T-helper 2 cell treated with Interferon-gamma antibody and Interleukin-4, amounts not matched to agents 5 μg/mL and 100 μg/mL, for 36 hours (primary cell): ENCODE results near the gene CNTN4.
"Not testable (repeated sequence)": the region's sequence is repeated elsewhere in the genome, so short reads cannot be mapped to it uniquely, and the experiment has no call there.

ENCODE experiments used
- DNase-seq: peaks from one replicate; pipeline ENCODE4 v3.0.0; 2021; ENCODE audit warnings: low spot score
- H3K27ac Mint-ChIP-seq: one replicate; pipeline ENCODE4 v1.8.0; 2021; ENCODE audit warnings: mild to moderate bottlenecking, mixed read lengths
- H3K27me3 Mint-ChIP-seq: one replicate; pipeline ENCODE4 v1.8.0; 2021; ENCODE audit warnings: low read depth, mixed read lengths
- H3K36me3 Mint-ChIP-seq: one replicate; pipeline ENCODE4 v1.8.0; 2021; ENCODE audit warnings: low read depth, mixed read lengths
- H3K4me1 Mint-ChIP-seq: one replicate; pipeline ENCODE4 v1.8.0; 2021; ENCODE audit warnings: low read depth, mixed read lengths
- H3K4me3 Mint-ChIP-seq: one replicate; pipeline ENCODE4 v1.8.0; 2022; ENCODE audit warnings: mild to moderate bottlenecking, moderate library complexity, mixed read lengths
- H3K9me3 Mint-ChIP-seq: one replicate; pipeline ENCODE4 v1.8.0; 2021; ENCODE audit warnings: mixed read lengths

The CNTN4 gene

DNA sequence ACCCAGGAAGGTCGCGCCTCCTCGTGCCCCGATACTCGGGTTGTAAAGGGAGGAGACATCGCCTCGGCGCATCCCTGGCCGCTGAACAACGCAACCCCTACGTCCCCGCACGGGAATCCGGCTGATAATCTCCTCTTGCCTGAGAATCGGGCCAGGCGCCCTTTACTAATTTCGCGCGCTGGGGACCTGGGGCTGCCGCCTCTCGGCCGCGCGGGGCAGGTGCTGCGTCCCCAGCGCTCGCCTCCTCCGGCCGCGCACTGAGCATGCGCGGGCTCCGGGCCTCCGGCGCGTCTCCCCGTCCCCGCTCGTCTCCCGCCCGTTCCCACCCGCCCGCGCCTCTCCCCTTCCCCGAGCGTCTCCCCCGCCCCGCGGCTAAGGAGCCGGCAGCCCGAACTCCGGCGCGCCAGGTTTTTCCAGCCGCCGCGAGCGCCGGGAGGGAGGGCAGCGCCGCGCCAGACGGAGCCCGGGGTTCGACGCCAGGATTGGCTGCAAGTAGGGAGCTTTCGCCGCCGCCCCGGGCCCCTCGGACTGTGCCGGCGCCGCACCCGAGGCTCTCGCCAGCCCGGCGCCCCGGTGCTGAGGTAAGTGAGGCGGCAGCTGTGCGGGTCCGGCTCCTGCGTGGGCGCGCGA, at the start of gene CNTN4:
Gene CNTN4, plus strand, starts transcription at position 469 of the 630 bp plus-strand sequence.
- no peaks in the 10 kb centered on the region for H3K4me1 Mint-ChIP-seq
- H3K9me3 Mint-ChIP-seq: no peaks in the 10 kb centered on the region
- H3K36me3 Mint-ChIP-seq: no peaks in the 10 kb centered on the region
- peak; percentile 5 for DNase-seq
- H3K4me3 Mint-ChIP-seq: peak within 1 kb of the TSS; percentile 28
- H3K27me3 Mint-ChIP-seq: peaks cover 41% of the 10 kb centered on the region
- no peak within 1 kb of the TSS for H3K27ac Mint-ChIP-seq

GRCh38 chr3:2061360-2061759, 37.3 kb upstream of the CNTN4 start:
- no peak for DNase-seq
- Mint-ChIP-seq H3K27me3 (no peaks in the 10 kb centered on the region), H3K27ac (no peak overlapping the region), H3K4me1 (no peaks in the 10 kb centered on the region), H3K9me3 (peaks cover 4% of the 10 kb centered on the region), H3K4me3 (no peak overlapping the region), H3K36me3 (no peaks in the 10 kb centered on the region)

- no peaks in the 10 kb centered on the region for H3K9me3 Mint-ChIP-seq
- no peak for DNase-seq
- H3K27me3 Mint-ChIP-seq: no peaks in the 10 kb centered on the region
- no peaks in the 10 kb centered on the region for H3K4me1 Mint-ChIP-seq
- no peak overlapping the region for H3K27ac Mint-ChIP-seq
- H3K4me3 Mint-ChIP-seq: no peak overlapping the region
- H3K36me3 Mint-ChIP-seq: no peaks in the 10 kb centered on the region
Observed at GRCh38 chr3:2071531-2071930, 27.1 kb upstream of the CNTN4 start.

GRCh38 chr3:2078821-2079220, 19.8 kb upstream of the CNTN4 start:
- H3K36me3 Mint-ChIP-seq: no peaks in the 10 kb centered on the region
- no peaks in the 10 kb centered on the region for H3K27me3 Mint-ChIP-seq
- H3K27ac Mint-ChIP-seq: no peak overlapping the region
- no peak for DNase-seq
- no peaks in the 10 kb centered on the region for H3K4me1 Mint-ChIP-seq
- H3K4me3 Mint-ChIP-seq: no peak overlapping the region
- peaks cover 10% of the 10 kb centered on the region for H3K9me3 Mint-ChIP-seq

DNA sequence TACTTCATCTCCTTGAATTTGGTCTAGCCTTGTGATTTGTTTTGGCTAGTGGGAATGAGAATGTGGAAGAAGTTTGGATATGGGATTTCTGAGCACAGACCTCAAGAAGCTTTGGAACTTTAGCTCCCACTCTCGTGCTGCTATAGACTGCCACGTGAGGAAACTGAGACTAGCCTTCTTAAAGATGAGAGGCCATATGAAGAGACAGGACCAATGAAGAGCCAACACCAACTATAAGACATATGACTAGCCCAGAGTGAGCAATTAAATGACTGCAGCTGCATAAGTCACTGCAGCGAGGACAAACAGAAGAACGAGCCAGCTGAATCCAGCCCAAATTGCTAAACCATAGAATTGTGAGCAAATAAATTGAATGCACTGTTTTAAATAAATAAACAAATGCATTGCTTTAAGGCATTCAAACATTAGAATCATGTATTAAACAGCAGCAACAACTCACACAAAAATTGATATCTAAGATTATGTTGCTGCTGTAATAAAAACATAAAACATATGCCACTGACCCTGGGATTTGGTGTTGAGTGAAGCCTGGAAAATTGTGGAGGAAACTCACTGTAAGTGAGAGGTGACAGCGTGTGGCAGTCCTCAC, 15.7 kb upstream of the CNTN4 start:
- Mint-ChIP-seq H3K4me3 (no peak overlapping the region), H3K36me3 (no peaks in the 10 kb centered on the region), H3K4me1 (no peaks in the 10 kb centered on the region), H3K27me3 (no peaks in the 10 kb centered on the region), H3K9me3 (peaks cover 16% of the 10 kb centered on the region), H3K27ac (no peak overlapping the region)
- DNase-seq: no peak

DNA sequence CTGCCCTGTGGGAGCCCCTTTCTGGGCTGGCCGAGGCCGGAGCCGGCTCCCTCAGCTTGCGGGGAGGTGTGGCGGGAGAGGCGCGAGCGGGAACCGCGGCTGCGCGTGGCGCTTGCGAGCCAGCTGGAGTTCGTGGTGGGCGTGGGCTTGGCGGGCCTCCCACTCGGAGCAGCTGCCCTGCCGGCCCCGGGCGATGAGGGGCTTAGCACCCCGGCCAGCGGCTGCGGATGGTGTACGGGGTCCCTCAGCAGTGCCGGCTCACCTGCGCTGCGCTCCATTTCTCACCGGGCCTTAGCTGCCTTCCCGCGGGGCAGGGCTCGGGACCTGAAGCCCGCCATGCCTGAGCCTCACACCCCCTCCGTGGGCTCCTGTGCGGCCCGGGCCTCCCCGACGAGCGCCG, 15.1 kb upstream of the CNTN4 start:
- H3K9me3 Mint-ChIP-seq: peaks cover 16% of the 10 kb centered on the region
- H3K4me1 Mint-ChIP-seq, H3K4me3 Mint-ChIP-seq, H3K36me3 Mint-ChIP-seq, H3K27me3 Mint-ChIP-seq, H3K27ac Mint-ChIP-seq, DNase-seq: not testable (repeated sequence)

DNA sequence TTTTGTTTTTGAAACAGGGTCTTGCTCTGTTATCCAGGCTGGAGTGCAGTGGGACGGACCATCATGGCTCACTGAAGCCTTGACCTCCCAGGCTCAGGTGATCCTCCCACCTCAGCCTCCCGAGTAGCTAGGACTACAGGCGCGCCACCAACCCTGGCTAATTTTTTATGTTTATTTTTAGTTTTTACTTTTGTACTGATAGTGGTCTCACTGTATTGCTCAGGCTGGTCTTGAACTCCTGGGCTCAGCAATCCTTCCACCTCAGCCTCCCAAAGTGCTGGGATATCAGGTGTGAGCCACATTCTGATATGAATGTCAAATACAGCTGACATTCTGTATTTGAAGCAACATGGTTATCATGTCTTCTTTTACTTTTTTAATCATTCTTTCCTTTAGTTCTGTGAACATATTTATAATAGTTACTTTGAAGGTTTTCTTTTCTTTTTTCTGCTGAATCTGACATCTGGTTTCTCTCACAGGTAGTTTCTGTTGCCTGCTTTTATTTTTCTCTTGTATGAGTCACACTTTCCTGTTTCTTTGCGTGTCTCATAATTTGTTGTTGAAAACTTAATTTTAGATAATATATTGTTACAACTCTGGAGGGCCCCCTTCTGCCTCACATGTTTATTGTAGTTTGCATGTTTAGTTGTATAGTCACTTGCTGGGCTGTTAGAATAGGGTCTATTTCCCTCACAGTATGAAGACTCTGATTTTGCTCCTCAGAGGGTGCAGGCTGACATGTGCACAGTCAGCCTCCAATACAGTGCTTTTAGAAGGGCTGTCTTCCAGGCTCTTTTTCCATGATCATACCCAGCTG, 8.4 kb upstream of the CNTN4 start:
- no peaks in the 10 kb centered on the region for H3K27me3 Mint-ChIP-seq

GRCh38 chr3:2092758-2093157, 5.9 kb upstream of the CNTN4 start:
- no peak for DNase-seq
- Mint-ChIP-seq H3K36me3 (no peaks in the 10 kb centered on the region), H3K4me3 (no peak overlapping the region), H3K27me3 (peaks cover 16% of the 10 kb centered on the region), H3K4me1 (no peaks in the 10 kb centered on the region), H3K9me3 (no peaks in the 10 kb centered on the region), H3K27ac (no peak overlapping the region)

More for the DNA sequence above, 8.4 kb upstream of the CNTN4 start:
- H3K27ac Mint-ChIP-seq: no peak overlapping the region
- no peak for DNase-seq
- no peaks in the 10 kb centered on the region for H3K36me3 Mint-ChIP-seq
- H3K4me3 Mint-ChIP-seq: no peak overlapping the region
- no peaks in the 10 kb centered on the region for H3K9me3 Mint-ChIP-seq
- no peaks in the 10 kb centered on the region for H3K4me1 Mint-ChIP-seq

DNA sequence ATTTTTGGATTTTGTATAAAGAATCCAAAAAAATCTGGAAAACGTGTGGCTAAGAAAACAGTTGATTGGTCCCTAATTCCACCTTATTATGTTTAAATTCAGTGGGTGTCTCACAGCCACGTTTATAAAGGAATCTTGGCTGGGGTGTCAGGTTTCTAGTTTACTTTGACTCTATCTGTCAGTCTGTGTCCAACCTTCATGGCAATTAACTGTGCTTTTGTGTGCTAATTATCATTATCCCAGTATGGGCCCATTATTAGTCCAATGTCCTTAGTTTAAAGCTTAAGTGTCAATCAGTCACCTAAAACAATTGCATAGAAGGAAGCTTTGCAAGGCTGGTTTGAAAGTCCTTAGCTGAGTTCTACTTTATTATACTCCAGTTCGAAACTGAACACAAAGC, 3.7 kb upstream of the CNTN4 start:
- no peak overlapping the region for H3K27ac Mint-ChIP-seq
- H3K27me3 Mint-ChIP-seq: peaks cover 25% of the 10 kb centered on the region
- H3K9me3 Mint-ChIP-seq: no peaks in the 10 kb centered on the region
- no peak overlapping the region for H3K4me3 Mint-ChIP-seq
- no peaks in the 10 kb centered on the region for H3K4me1 Mint-ChIP-seq
- H3K36me3 Mint-ChIP-seq: no peaks in the 10 kb centered on the region
- DNase-seq: no peak

DNA sequence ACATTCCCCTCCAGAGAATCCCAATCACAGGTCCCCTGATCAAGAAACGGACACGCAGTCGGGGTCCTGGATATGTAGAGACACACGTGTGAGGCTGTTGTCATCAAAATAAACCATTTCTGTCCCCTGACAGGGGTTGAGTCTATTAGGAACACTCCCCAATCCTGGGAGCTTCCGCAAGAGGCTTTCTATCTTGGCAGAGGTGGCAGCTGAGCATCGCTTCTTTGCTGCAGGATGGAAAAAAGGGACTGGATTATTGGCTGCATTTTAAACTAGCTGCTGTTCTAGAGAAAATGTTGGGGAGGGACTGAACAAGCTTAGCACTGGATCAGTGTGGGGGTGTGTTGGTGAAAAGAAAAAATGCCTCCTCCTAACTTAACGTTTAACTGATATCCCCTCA, 2.5 kb upstream of the CNTN4 start:
- no peaks in the 10 kb centered on the region for H3K4me1 Mint-ChIP-seq
- H3K27me3 Mint-ChIP-seq: peaks cover 37% of the 10 kb centered on the region
- H3K9me3 Mint-ChIP-seq: no peaks in the 10 kb centered on the region
- H3K4me3 Mint-ChIP-seq: no peak overlapping the region
- H3K36me3 Mint-ChIP-seq: no peaks in the 10 kb centered on the region
- no peak for DNase-seq
- H3K27ac Mint-ChIP-seq: no peak overlapping the region

- Mint-ChIP-seq H3K4me1 (no peaks in the 10 kb centered on the region), H3K9me3 (no peaks in the 10 kb centered on the region), H3K27ac (no peak overlapping the region), H3K27me3 (peaks cover 41% of the 10 kb centered on the region), H3K4me3 (no peak overlapping the region), H3K36me3 (no peaks in the 10 kb centered on the region)
- DNase-seq: no peak
Observed at GRCh38 chr3:2097641-2098191, 950 bp upstream of the CNTN4 start.

DNA sequence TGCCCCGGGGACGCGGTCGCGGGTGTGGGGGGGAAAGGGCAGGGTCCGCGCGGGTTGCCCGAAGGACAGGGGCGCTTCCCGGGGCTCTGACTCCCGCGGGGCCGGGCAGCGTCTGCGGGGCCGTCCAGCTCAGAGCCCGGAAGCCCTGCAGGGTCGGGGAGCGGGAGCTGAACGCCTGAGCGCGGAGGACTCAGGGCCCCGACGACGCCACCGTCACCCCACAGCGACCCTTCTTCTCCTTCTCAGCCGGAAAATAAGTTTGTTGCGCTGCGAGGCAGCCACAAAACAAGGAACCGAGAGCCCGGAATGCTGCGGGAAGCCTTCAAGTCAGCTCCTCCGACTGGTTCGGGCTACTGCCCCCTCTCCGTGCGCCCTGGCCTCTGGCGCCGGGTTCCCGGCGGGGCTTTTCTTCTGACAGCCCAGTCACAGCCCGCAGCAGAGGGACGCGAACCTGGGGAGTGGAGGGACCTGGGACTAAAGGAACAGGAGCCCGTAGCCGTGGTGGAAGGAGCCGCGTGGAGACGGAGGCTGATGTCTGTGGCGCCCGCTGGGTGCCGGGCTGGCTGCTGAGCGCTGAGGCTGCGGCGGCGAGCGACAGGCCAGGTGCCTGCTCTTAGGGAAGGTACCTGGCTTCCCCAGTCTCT, 484 bp downstream of the CNTN4 start:
- H3K4me3 Mint-ChIP-seq: no peak overlapping the region
- H3K4me1 Mint-ChIP-seq: no peaks in the 10 kb centered on the region
- H3K9me3 Mint-ChIP-seq: no peaks in the 10 kb centered on the region
- H3K27me3 Mint-ChIP-seq: peaks cover 41% of the 10 kb centered on the region
- H3K36me3 Mint-ChIP-seq: no peaks in the 10 kb centered on the region
- no peak for DNase-seq
- no peak overlapping the region for H3K27ac Mint-ChIP-seq

- Mint-ChIP-seq H3K36me3 (no peaks in the 10 kb centered on the region), H3K4me3 (peak overlapping the region; percentile 28), H3K9me3 (no peaks in the 10 kb centered on the region), H3K4me1 (no peaks in the 10 kb centered on the region), H3K27me3 (peaks cover 41% of the 10 kb centered on the region), H3K27ac (no peak overlapping the region)
- DNase-seq: no peak
Observed at GRCh38 chr3:2099779-2100191, 1.1 kb downstream of the CNTN4 start.

- H3K27ac Mint-ChIP-seq: no peak overlapping the region
- peaks cover 3% of the 10 kb centered on the region for H3K27me3 Mint-ChIP-seq
- H3K9me3 Mint-ChIP-seq: peaks cover 6% of the 10 kb centered on the region
- H3K4me3 Mint-ChIP-seq: no peak overlapping the region
- no peak for DNase-seq
- no peaks in the 10 kb centered on the region for H3K36me3 Mint-ChIP-seq
- no peaks in the 10 kb centered on the region for H3K4me1 Mint-ChIP-seq
Observed at GRCh38 chr3:2106438-2106837, 7.8 kb downstream of the CNTN4 start.
